ENCODE measurements around the gene ZNF414.

Gene ZNF414

GRCh38 chr19:8503510-8503909, 10.5 kb downstream of the ZNF414 start:
- TF ChIP-seq, protein P1, sequence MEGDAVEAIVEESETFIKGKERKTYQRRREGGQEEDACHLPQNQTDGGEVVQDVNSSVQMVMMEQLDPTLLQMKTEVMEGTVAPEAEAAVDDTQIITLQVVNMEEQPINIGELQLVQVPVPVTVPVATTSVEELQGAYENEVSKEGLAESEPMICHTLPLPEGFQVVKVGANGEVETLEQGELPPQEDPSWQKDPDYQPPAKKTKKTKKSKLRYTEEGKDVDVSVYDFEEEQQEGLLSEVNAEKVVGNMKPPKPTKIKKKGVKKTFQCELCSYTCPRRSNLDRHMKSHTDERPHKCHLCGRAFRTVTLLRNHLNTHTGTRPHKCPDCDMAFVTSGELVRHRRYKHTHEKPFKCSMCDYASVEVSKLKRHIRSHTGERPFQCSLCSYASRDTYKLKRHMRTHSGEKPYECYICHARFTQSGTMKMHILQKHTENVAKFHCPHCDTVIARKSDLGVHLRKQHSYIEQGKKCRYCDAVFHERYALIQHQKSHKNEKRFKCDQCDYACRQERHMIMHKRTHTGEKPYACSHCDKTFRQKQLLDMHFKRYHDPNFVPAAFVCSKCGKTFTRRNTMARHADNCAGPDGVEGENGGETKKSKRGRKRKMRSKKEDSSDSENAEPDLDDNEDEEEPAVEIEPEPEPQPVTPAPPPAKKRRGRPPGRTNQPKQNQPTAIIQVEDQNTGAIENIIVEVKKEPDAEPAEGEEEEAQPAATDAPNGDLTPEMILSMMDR (conservative IDR thresholded peaks at IDR 0.05; ENCODE audit: low read depth, low read length) = no peak
- no peak overlapping the region for H3K4me3 ChIP-seq (ENCODE audit: low read depth, low read length)
- DNase-seq (ENCODE audit: low read depth) = no peak

DNA sequence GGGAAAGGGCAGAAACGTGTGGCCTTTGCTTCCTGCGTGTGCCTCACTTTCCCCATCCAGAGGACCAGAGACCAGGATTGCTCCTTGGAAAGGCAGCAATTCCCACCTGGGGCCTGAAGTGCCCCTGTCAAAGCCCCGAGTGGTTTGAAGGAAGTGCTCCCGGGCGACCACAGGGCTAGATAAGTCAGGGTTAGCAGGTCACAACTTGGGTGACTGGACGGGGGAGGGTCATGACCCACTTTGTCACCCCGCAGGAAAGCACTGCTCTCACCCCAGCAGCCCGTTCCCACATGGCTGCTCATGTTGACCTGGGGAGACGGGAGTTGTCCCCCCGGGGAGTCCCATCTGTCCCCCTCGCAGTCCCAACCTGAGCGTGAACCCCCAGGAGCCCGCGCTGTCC, 12.0 kb downstream of the ZNF414 start:
- H3K4me3 ChIP-seq (ENCODE audit: low read depth, low read length) = no peak overlapping the region
- TF ChIP-seq, protein P1 (conservative IDR thresholded peaks at IDR 0.05; ENCODE audit: low read depth, low read length) = no peak
- DNase-seq (ENCODE audit: low read depth) = no peak

DNA sequence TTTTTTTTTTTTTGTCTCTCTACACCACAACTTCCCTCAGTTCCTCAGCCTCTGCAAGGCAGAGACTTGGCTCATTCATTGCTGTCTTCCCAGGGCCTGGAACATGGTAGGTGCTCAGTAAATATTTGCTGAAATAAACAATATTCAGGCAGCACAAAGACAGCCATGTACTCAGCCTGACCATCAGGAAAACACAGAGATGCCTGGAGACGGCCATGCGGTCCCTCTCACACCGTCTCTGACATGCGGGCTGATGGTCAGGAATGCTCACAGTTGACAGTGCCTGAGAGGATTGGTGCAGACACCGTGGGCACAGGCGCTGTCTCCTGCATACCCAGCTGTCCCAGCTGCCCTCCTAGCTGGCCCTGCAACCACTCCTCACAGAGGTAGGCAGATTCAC, 12.5 kb downstream of the ZNF414 start:
- TF ChIP-seq, protein P1 (conservative IDR thresholded peaks at IDR 0.05; ENCODE audit: low read depth, low read length) = no peak
- DNase-seq (ENCODE audit: low read depth) = no peak
- H3K4me3 ChIP-seq (ENCODE audit: low read depth, low read length) = no peak overlapping the region

DNA sequence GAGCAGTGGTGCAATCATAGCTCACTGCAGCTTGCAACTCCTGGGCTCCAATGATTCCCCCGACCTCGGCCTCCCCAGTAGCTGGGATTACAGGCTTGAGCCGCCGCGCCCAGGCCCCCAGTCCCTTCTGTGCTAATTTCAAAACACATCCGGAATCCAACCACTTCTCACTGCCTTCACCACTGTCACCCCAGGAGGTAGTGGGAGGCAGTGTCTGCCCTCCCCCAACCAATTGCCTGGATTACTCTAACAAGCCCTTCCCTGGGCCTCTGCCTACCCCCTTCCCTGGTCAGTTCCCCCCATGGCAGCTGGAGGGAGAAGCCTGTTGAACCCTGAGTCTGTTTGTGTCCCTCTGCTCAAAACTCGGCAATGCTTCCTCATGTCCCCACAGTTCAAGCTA, 13.8 kb downstream of the ZNF414 start:
- peak; percentile 63 for DNase-seq (ENCODE audit: low read depth)
- TF ChIP-seq, protein P1 (conservative IDR thresholded peaks at IDR 0.05; ENCODE audit: low read depth, low read length) = no peak
- no peak overlapping the region for H3K4me3 ChIP-seq (ENCODE audit: low read depth, low read length)

DNA sequence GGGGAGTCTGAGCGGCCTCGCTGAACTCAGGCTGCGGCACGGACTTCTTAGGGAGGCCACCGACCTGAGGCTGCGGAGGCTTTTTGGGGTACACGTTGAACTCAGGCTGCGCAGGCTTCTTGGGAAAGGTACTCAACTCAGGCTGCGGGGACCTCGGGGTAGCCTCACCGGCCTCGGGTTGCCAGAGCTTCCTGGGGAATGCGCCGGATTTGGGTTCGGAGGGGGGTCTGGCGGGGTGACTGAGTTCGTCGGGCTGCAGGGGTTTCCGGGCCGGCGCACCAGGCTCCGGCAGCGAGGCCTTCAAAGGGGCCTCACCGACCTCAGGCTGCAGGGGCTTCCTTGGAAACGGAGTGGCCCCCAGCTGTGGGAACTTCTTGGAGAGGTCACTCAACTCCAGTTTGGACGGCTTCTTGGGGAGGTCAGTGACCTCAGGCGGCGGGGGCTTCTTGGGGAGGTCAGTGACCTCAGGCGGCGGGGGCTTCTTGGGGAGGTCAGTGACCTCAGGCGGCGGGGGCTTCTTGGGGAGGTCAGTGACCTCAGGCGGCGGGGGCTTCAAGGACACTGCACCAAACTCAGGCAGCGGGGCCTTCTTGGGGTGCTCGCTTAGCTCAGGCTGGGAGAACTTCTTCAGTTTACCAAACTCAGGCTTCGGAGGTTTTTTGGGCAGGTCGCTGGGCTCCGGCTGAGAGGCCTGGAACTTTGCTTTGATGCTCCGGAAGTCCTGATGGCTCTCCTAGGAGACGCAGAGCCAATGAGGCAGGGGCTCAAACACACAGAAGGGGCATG, 14.7 kb downstream of the ZNF414 start:
- TF ChIP-seq, protein P1 (conservative IDR thresholded peaks at IDR 0.05; ENCODE audit: low read depth, low read length) = no peak
- DNase-seq (ENCODE audit: low read depth) = no peak
- H3K4me3 ChIP-seq (ENCODE audit: low read depth, low read length) = no peak overlapping the region

- DNase-seq (ENCODE audit: low read depth) = no peak
- no peak overlapping the region for H3K4me3 ChIP-seq (ENCODE audit: low read depth, low read length)
- TF ChIP-seq, protein P1 (conservative IDR thresholded peaks at IDR 0.05; ENCODE audit: low read depth, low read length) = no peak
Observed at GRCh38 chr19:8498295-8498694, 15.7 kb downstream of the ZNF414 start.

- DNase-seq (ENCODE audit: low read depth) = no peak
- TF ChIP-seq, protein P1 (conservative IDR thresholded peaks at IDR 0.05; ENCODE audit: low read depth, low read length) = no peak
- no peak overlapping the region for H3K4me3 ChIP-seq (ENCODE audit: low read depth, low read length)
Observed at GRCh38 chr19:8494158-8494557, 19.8 kb downstream of the ZNF414 start.
